NCI-H2227 treated with DMSO at 0.1 percent for 48 hours (cell line): Measurements from ENCODE around the gene OOSP1.
"Not testable (repeated sequence)": the region's sequence is repeated elsewhere in the genome, so short reads cannot be mapped to it uniquely, and the experiment has no call there.

Experiments used
- DNase-seq: peaks from one replicate; lab custom pipeline; 2025; lab: John Stamatoyannopoulos, UW

OOSP1 gene

GRCh38 chr11:59938132-59938531, at the start of gene OOSP1:
TSS of gene OOSP1 (plus strand) at chr11:59938432. CDS start at chr11:59938455, 23 bp downstream.
- DNase-seq, result no peak

GRCh38 chr11:59891781-59892181, 46.5 kb upstream of the OOSP1 start:
- DNase-seq, result no peak

GRCh38 chr11:59894616-59895015, 43.6 kb upstream of the OOSP1 start:
- no peak for DNase-seq

GRCh38 chr11:59898046-59898445, 40.2 kb upstream of the OOSP1 start:
- no peak for DNase-seq

- no peak for DNase-seq
Observed at GRCh38 chr11:59898650-59899049, 39.6 kb upstream of the OOSP1 start.

GRCh38 chr11:59899532-59899931, 38.7 kb upstream of the OOSP1 start:
- DNase-seq, result no peak

- DNase-seq, result no peak
Observed at GRCh38 chr11:59900366-59901126, 37.7 kb upstream of the OOSP1 start.

GRCh38 chr11:59901306-59901705, 36.9 kb upstream of the OOSP1 start:
- no peak for DNase-seq

- not testable (repeated sequence) for DNase-seq
Observed at GRCh38 chr11:59903569-59903968, 34.7 kb upstream of the OOSP1 start.

GRCh38 chr11:59918480-59918879, 19.8 kb upstream of the OOSP1 start:
- no peak for DNase-seq

GRCh38 chr11:59918987-59919589, 19.1 kb upstream of the OOSP1 start:
- no peak for DNase-seq

- no peak for DNase-seq
Observed at GRCh38 chr11:59923813-59924212, 14.4 kb upstream of the OOSP1 start.

- no peak for DNase-seq
Observed at GRCh38 chr11:59931688-59932087, 6.5 kb upstream of the OOSP1 start.

GRCh38 chr11:59938718-59939117, 486 bp downstream of the OOSP1 start:
- DNase-seq, result no peak

GRCh38 chr11:59939482-59939881, 1.2 kb downstream of the OOSP1 start:
- no peak for DNase-seq

GRCh38 chr11:59941091-59941490, 2.9 kb downstream of the OOSP1 start:
- DNase-seq, result no peak

- DNase-seq, result no peak
Observed at GRCh38 chr11:59943997-59944714, 5.9 kb downstream of the OOSP1 start.

GRCh38 chr11:59944720-59945119, 6.5 kb downstream of the OOSP1 start:
- no peak for DNase-seq

- no peak for DNase-seq
Observed at GRCh38 chr11:59953463-59954218, 15.4 kb downstream of the OOSP1 start.

GRCh38 chr11:59954219-59954847, 16.1 kb downstream of the OOSP1 start:
- DNase-seq, result no peak

- no peak for DNase-seq
Observed at GRCh38 chr11:59957094-59957493, 18.9 kb downstream of the OOSP1 start.
